Lung (tissue), 12 donors: ENCODE data around the gene TOMM34. TPM values are rescaled to one million over a fixed set of nuclear protein-coding genes. Genes with fewer than 3 reads are reported as not detected.

Experiments
- ATAC-seq: fragments of 200-7000 bp; cut with Tn5 transposase; one replicate; pipeline ENCODE4 v1.9.1; 2020; ENCODE audit warnings: moderate number of reproducible peaks; ENCODE audit not compliant: insufficient read depth, low FRiP score
- DNase-seq, 3 donors: peaks; one replicate each; pipeline ENCODE4 v3.0.0-alpha.2; 2013 to 2017
- H3K27ac ChIP-seq, 2 donors: one replicate each; pipeline ENCODE4 v1.5.1; 2013; ENCODE audit warnings: mild to moderate bottlenecking in 2 of 2, moderate library complexity in 2 of 2, control low read depth in 1 of 2, inconsistent platforms in 1 of 2, low read depth in 1 of 2, low read length in 1 of 2
- H3K27me3 ChIP-seq, 3 donors: one replicate each; pipeline ENCODE4 v1.5.1; 2013; ENCODE audit warnings: low read length in 2 of 3; ENCODE audit not compliant: control insufficient read depth in 3 of 3, insufficient read depth in 3 of 3
- H3K36me3 ChIP-seq, 4 donors: one replicate each; pipeline ENCODE4 v1.5.1; 2013; ENCODE audit warnings: low read length in 4 of 4, mild to moderate bottlenecking in 1 of 4, moderate library complexity in 1 of 4; ENCODE audit not compliant: control insufficient read depth in 4 of 4, insufficient read depth in 4 of 4
- H3K4me1 ChIP-seq, 5 donors: one replicate each; pipeline ENCODE4 v1.5.1; 2013; ENCODE audit warnings: low read length in 5 of 5, mild to moderate bottlenecking in 2 of 5, moderate library complexity in 1 of 5; ENCODE audit not compliant: control insufficient read depth in 5 of 5, insufficient read depth in 5 of 5
- H3K4me3 ChIP-seq: one replicate; pipeline ENCODE4 v1.5.1; 2013; ENCODE audit warnings: mild to moderate bottlenecking, control low read depth, moderate library complexity
- H3K9ac ChIP-seq, 2 donors: one replicate each; pipeline ENCODE4 v1.5.1; 2013; ENCODE audit warnings: low read length in 2 of 2, control low read depth in 1 of 2; ENCODE audit not compliant: insufficient read depth in 1 of 2
- H3K9me3 ChIP-seq, 4 donors: one replicate each; pipeline ENCODE4 v1.5.1; 2013; ENCODE audit warnings: low read length in 3 of 4, mild to moderate bottlenecking in 1 of 4, moderate library complexity in 1 of 4; ENCODE audit not compliant: control insufficient read depth in 4 of 4, insufficient read depth in 3 of 4
- CTCF ChIP-seq: IDR thresholded peaks from 2 replicates; pipeline ENCODE4 v1.5.1; 2012; ENCODE audit warnings: mild to moderate bottlenecking; ENCODE audit errors: control extremely low read depth, extremely low read depth
- WGBS, 2 donors: extraction: QIAGEN DNeasy Blood & Tissue Kit; methylation state at CpG; one replicate each; pipeline ENCODE4 v1.1.7; 2013; 5-methylcytosine and 5-hydroxymethylcytosine counted together
- polyA plus RNA-seq, 2 donors: library from polyadenylated mRNA; stranded (reverse); fragments of 200-250 nt; gene quantifications; one replicate each; pipeline ENCODE4 v1.2.1, GENCODE V29; 2013
- total RNA-seq, 2 donors: library from RNA; depleted of rRNA in 1 of 2; stranded (reverse); fragments of >200 nt in 1 of 2; gene quantifications; one replicate each; pipeline ENCODE4 v1.2.1, GENCODE V29; 2014 to 2021
- donor health status: control.
- donor health status: control.
- donor health status: Bipolar disorder and iron deficiency.
- donor health status: healthy.
- donor health status: DM: yes; HTN: yes; CAD: no.

TOMM34 gene
- total and polyA plus RNA-seq, 4 donors, result 9.8 to 24.7 (median 17.1) TPM

- no peak for DNase-seq
- Histone ChIP-seq H3K9ac (no peak overlapping the region), H3K27me3 (no peaks in the 10 kb centered on the region), H3K27ac (no peak overlapping the region), H3K36me3 (peaks cover 5 to 19% (median 11%) of the 10 kb centered on the region in 4 donors), H3K4me3 (no peak overlapping the region), H3K9me3 (no peaks in the 10 kb centered on the region), H3K4me1 (peaks cover 0 to 4% (median 0%) of the 10 kb centered on the region in 5 donors)
- no peak for TF ChIP-seq CTCF
- WGBS, 2 donors, result 80 to 93% methylated on average over 1 of the region's 1 CpG
- no peak for ATAC-seq
Measured at GRCh38 chr20:44988631-44989171, 28.5 kb upstream of the TOMM34 start.

- H3K27me3 ChIP-seq, result no peaks in the 10 kb centered on the region
- ATAC-seq (no peak), DNase-seq (no peak)
- peaks cover 8 to 24% (median 16%) of the 10 kb centered on the region in 4 donors for H3K36me3 ChIP-seq
- no peaks in the 10 kb centered on the region for H3K9me3 ChIP-seq
- no peak for TF ChIP-seq CTCF
- H3K9ac ChIP-seq, result no peak overlapping the region
- no peak overlapping the region for H3K27ac ChIP-seq
- no peak overlapping the region for H3K4me3 ChIP-seq
- H3K4me1 ChIP-seq, result no peaks in the 10 kb centered on the region
- WGBS, 2 donors, result 98 to 99% methylated on average over 7 of the region's 7 CpGs
Measured at GRCh38 chr20:44983093-44983674, 23.0 kb upstream of the TOMM34 start.

GRCh38 chr20:44981736-44982406 lies 21.7 kb upstream of the TOMM34 start:
- WGBS, 2 donors, result 76 to 83% methylated on average over 8 of the region's 8 CpGs
- no peak overlapping the region for H3K27ac ChIP-seq
- DNase-seq (no peak), ATAC-seq (no peak)
- peaks cover 4 to 22% (median 16%) of the 10 kb centered on the region in 4 donors for H3K36me3 ChIP-seq
- H3K4me3 ChIP-seq, result no peak overlapping the region
- no peak for TF ChIP-seq CTCF
- H3K9me3 ChIP-seq, result no peaks in the 10 kb centered on the region
- H3K9ac ChIP-seq, result no peak overlapping the region
- H3K27me3 ChIP-seq, result no peaks in the 10 kb centered on the region
- no peaks in the 10 kb centered on the region for H3K4me1 ChIP-seq
